ENCODE results near the gene PRR7.

Gene PRR7

DNA sequence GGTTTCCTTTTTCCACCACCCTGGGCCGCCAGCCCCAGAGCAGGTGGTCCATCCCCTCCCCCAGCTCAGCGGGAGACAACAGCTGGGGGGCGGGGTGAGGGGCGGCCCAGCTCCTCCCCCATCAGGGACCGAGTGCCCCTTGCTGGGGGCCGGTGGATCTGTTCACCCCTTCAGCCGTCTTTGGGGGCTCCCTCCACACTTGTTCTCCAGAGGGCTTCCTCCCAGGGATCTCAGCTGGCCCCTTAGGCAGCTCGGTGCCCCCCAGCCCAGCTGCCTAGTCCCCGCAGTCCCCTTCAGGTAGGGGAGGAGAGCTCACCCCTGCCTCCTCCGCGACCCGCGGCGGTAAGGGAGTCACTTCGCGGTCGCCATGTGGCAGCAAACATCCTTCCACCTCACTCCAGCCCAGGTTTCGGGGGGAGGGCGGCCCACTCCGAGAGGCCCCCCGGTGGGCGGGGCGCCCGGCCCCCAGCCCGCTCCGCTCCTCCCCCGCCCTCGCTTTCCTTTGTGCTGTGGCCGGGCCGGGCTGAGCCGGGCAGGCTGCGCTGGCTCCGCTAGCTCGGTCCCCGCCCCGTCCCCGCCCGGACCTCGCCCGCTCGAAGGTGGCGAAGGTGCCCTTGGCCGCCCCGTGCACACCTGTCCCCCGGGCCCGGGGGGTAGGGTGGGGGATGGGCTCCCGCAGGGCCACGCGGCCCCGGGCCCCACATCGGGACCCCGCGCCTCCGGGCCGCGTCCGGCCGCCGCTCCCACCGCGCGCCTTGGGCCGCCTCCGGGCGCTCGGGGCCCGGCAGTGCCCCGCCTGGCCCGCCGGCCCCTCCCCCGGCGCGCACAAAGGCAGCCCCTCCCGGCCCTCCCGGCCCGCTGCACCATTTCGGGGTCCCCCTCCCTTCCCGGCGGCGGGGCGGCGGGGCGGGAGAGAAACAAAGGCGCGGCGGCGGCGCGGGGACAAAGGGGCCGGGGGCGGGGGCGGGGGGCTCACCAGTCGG, 26.1 kb downstream of the PRR7 start:
- no peaks in the 10 kb centered on the region for H3K79me2 ChIP-seq (ENCODE audit: insufficient read depth, low read depth)
- H3K4me2 ChIP-seq: peak overlapping the region; percentile 68
- no peaks in the 10 kb centered on the region for H3K27me3 ChIP-seq (ENCODE audit: insufficient read depth, low read depth)
- H4K20me1 ChIP-seq (ENCODE audit: insufficient read depth): no peaks in the 10 kb centered on the region
- TF ChIP-seq, protein P1, sequence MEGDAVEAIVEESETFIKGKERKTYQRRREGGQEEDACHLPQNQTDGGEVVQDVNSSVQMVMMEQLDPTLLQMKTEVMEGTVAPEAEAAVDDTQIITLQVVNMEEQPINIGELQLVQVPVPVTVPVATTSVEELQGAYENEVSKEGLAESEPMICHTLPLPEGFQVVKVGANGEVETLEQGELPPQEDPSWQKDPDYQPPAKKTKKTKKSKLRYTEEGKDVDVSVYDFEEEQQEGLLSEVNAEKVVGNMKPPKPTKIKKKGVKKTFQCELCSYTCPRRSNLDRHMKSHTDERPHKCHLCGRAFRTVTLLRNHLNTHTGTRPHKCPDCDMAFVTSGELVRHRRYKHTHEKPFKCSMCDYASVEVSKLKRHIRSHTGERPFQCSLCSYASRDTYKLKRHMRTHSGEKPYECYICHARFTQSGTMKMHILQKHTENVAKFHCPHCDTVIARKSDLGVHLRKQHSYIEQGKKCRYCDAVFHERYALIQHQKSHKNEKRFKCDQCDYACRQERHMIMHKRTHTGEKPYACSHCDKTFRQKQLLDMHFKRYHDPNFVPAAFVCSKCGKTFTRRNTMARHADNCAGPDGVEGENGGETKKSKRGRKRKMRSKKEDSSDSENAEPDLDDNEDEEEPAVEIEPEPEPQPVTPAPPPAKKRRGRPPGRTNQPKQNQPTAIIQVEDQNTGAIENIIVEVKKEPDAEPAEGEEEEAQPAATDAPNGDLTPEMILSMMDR (conservative IDR thresholded peaks at IDR 0.05; ENCODE audit: low read depth, low read length): no peak
- H3K27ac ChIP-seq: no peak overlapping the region
- H3K36me3 ChIP-seq (ENCODE audit: insufficient read depth): no peaks in the 10 kb centered on the region
- peaks cover 5% of the 10 kb centered on the region for H3K4me1 ChIP-seq (ENCODE audit: low read depth, poor library complexity, severe bottlenecking)
- H3K4me3 ChIP-seq (IDR thresholded peaks at IDR 0.05; ENCODE audit: insufficient read depth, low read depth, low read length): no peak overlapping the region
- H2AFZ ChIP-seq (ENCODE audit: low read depth): peak overlapping the region; percentile 41; the same call in 1 of the 2 replicates
- H3K9ac ChIP-seq: peak overlapping the region; percentile 50; the same call in 1 of the 2 replicates

DNA sequence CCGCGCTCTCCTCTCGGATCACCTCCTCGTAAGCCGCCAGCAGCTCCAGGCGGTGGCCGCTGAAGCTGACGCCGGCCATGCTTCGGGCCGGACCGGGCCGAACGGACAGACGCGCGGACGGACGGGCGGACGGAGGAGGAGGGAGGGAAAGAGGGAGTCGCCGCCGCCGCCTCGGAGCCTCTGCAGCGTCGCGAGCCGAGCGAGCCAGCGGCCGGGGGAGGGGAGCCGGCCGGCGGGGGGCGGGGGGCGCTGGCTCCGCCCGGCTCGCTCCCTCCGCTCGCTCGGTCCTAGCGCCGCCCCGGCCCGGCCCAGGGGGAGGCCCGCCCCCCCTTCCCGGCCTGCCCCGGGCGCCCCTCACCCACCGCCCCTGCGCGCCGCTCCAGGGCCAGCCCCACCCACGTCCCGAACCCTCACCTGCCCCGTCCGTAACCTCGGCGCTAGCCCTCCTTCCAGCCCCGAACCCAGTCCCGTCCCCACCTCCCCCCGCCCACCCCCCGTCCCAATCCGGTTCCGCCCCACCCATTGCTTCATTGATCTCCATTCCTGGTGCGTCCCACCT, 26.9 kb downstream of the PRR7 start, which contains the start of gene DBN1:
Gene DBN1 (minus strand): TSS at position 192 of the 559 bp plus-strand sequence. CDS start 113 bp downstream, at position 79.
- TF ChIP-seq, protein P1 (conservative IDR thresholded peaks at IDR 0.05; ENCODE audit: low read depth, low read length): no peak
- no peak within 1 kb of the TSS for H3K27ac ChIP-seq
- no peaks in the 10 kb centered on the region for H3K27me3 ChIP-seq (ENCODE audit: insufficient read depth, low read depth)
- H3K79me2 ChIP-seq (ENCODE audit: insufficient read depth, low read depth): no peaks in the 10 kb centered on the region
- H3K4me1 ChIP-seq (ENCODE audit: low read depth, poor library complexity, severe bottlenecking): peaks cover 5% of the 10 kb centered on the region
- H3K4me3 ChIP-seq (IDR thresholded peaks at IDR 0.05; ENCODE audit: insufficient read depth, low read depth, low read length): no peak within 1 kb of the TSS
- H3K9ac ChIP-seq: peak within 1 kb of the TSS; percentile 50; the same call in 1 of the 2 replicates
- H3K36me3 ChIP-seq (ENCODE audit: insufficient read depth): no peaks in the 10 kb centered on the region
- peak within 1 kb of the TSS; percentile 41; the same call in 1 of the 2 replicates for H2AFZ ChIP-seq (ENCODE audit: low read depth)
- H3K4me2 ChIP-seq: peak within 1 kb of the TSS; percentile 68
- no peaks in the 10 kb centered on the region for H4K20me1 ChIP-seq (ENCODE audit: insufficient read depth)

- H3K27me3 ChIP-seq (ENCODE audit: insufficient read depth, low read depth): no peaks in the 10 kb centered on the region
- no peak overlapping the region for H3K4me3 ChIP-seq (IDR thresholded peaks at IDR 0.05; ENCODE audit: insufficient read depth, low read depth, low read length)
- H3K36me3 ChIP-seq (ENCODE audit: insufficient read depth): no peaks in the 10 kb centered on the region
- TF ChIP-seq, protein P1 (conservative IDR thresholded peaks at IDR 0.05; ENCODE audit: low read depth, low read length): no peak
- H3K4me1 ChIP-seq (ENCODE audit: low read depth, poor library complexity, severe bottlenecking): peaks cover 5% of the 10 kb centered on the region
- no peak overlapping the region for H3K4me2 ChIP-seq
- no peaks in the 10 kb centered on the region for H4K20me1 ChIP-seq (ENCODE audit: insufficient read depth)
- H2AFZ ChIP-seq (ENCODE audit: low read depth): no peak overlapping the region
- H3K79me2 ChIP-seq (ENCODE audit: insufficient read depth, low read depth): no peaks in the 10 kb centered on the region
- H3K27ac ChIP-seq: no peak overlapping the region
- H3K9ac ChIP-seq: no peak overlapping the region
Observed at GRCh38 chr5:177474002-177474476, 27.4 kb downstream of the PRR7 start.

DNA sequence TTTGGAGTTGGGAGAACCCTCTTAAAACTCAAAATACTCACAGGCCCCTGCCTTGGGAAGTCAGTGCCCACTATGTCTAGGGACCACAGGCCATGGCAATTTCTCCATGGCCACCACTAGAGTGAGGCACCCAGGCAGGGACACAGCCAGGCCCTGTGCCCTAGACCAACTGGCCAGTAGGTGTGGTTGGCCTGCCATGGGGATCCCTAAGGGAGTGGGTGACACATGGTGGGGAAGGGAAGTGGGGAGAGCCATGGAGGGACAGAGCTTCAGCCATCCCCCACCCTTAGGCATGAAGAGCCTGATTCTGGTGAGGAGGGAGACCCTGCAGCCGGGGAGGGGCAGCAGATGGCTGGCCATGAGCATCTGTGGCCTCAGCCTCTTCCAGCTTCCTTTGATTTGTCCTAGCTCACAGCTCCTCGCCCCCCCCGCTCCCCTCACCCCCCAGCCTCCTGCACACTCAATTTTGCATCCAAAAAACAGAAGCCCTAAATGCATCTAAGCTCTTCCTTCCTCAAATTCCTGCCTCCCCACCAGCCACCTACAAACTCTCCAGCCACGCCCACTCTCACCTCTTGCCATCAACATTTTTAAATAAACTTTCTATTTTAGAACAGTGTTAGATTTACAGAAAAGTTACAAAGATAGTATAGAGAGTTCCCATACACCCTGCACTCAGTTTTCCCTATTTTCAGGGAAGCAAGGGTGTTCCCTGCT, 28.4 kb downstream of the PRR7 start:
- Histone ChIP-seq H2AFZ (ENCODE audit: low read depth) (no peak overlapping the region), H3K9ac (no peak overlapping the region), H3K27me3 (ENCODE audit: insufficient read depth, low read depth) (no peaks in the 10 kb centered on the region), H3K4me2 (no peak overlapping the region), H3K4me1 (ENCODE audit: low read depth, poor library complexity, severe bottlenecking) (peaks cover 5% of the 10 kb centered on the region), H3K4me3 (IDR thresholded peaks at IDR 0.05; ENCODE audit: insufficient read depth, low read depth, low read length) (no peak overlapping the region), H3K36me3 (ENCODE audit: insufficient read depth) (no peaks in the 10 kb centered on the region), H4K20me1 (ENCODE audit: insufficient read depth) (no peaks in the 10 kb centered on the region), H3K27ac (no peak overlapping the region), H3K79me2 (ENCODE audit: insufficient read depth, low read depth) (no peaks in the 10 kb centered on the region)
- TF ChIP-seq, protein P1 (conservative IDR thresholded peaks at IDR 0.05; ENCODE audit: low read depth, low read length): no peak

Data from KMS-11 (cell line).